Body of pancreas (tissue), 4 donors: Measurements from ENCODE around the gene UNC80.

ENCODE experiments used
- CTCF ChIP-seq, 7 experiments: fragments of 450-650 bp in 4 of 7; fragments of 200-600 bp in 3 of 7; sonication (generic) in 3 of 7; IDR thresholded peaks; one replicate each; pipeline ENCODE4 v1.5.1; 2016 to 2019; ENCODE audit warnings: antibody characterized with exemption in 7 of 7
- POLR2A ChIP-seq, 3 donors: fragments of 450-650 bp; IDR thresholded peaks; one replicate each; pipeline ENCODE4 v1.6.1; 2016; ENCODE audit warnings: antibody characterized with exemption in 3 of 3, mild to moderate bottlenecking in 2 of 3

DNA sequence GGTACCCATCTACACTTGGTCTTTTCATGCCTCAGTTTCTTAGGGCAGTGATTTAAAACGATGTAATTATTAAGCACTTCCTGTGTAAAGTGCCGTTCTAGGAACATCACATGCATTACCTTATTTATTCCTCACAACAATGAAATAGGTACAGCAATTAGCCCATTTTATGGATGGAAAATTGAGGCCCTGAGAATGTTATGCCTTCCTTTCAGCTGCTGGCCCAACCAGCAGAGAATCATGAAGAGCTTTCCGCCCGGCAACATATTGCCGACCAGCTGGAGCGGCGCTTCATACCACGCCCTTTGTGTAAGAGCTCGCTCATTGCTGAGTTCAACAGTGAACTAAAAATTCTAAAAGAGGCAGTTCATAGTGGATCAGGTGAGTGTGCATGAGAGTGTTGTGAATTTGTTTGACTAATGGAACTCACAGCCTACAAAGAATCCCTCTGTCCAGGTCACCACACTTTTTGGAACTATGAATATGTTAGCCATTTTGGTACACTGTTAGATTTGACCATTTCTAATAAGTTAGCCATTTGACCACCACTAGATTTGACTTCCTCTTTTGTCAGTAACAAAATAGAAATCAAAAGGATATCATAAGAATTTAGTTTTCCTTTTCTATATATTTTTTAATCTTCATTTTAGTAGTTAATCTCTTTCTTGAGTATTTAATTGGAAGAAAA is 205.2 kb downstream of the UNC80 start:
- no peak for TF ChIP-seq CTCF (IDR thresholded peaks at IDR 0.05)
- TF ChIP-seq POLR2A (IDR thresholded peaks at IDR 0.05): no peak
